ENCODE data around the gene NOL9. TPM values are rescaled to one million over a fixed set of nuclear protein-coding genes. Genes with fewer than 3 reads are reported as not detected.

The NOL9 gene
- total RNA-seq, 5 donors from 2014 or later (not counting 1 experiment from before 2014, with no cell fraction given), result 48.6 to 66.6 (median 58.7) TPM

DNA sequence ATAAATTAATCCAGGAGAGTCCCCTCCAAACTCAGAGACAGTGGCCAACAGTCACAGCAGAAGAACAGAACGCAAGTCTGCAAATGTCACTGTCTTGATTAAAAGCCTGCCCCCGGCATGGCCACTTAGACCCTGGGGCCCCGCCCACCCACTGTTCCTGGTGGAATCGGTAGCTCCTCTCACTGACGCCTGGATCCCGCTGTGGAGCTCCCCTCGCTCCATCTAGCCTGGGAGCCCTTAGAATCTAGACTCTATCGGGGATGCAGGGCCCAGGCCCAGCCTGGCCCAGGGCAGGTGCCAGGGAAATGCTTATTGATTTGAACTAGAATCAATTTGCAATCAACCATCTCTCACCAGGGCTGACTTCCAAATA is 41.4 kb downstream of the NOL9 start:
- Mint-ChIP-seq H3K4me1 (no peaks in the 10 kb centered on the region), H3K27ac (no peak overlapping the region), H3K36me3 (no peaks in the 10 kb centered on the region), H3K4me3 (no peak overlapping the region), H3K9me3 (no peaks in the 10 kb centered on the region), H3K27me3 (no peaks in the 10 kb centered on the region)
- peaks cover 0 to 22% of the 10 kb centered on the region in 2 experiments for H3K27me3 ChIP-seq (replicated peaks in 1 of 2; ENCODE audit: control insufficient read depth in 2 of 2, extremely low read depth in 1 of 2, insufficient read depth in 2 of 2, low read length in 1 of 2)
- H3K4me1 ChIP-seq (ENCODE audit: control insufficient read depth in 1 of 2, extremely low read depth in 1 of 2, insufficient read depth in 2 of 2, low read length in 2 of 2), result no peaks in the 10 kb centered on the region
- ChIA-PET CTCF (no interaction called here), POLR2A (no interaction called here)
- DNase-seq (no peak), ATAC-seq (replicated peaks in 1 of 4) (no peak)
- H3K4me3 ChIP-seq (ENCODE audit: control insufficient read depth in 1 of 2, extremely low read depth in 1 of 2, low read length in 1 of 2), result no peak overlapping the region
- H3K27ac ChIP-seq (ENCODE audit: low read length), result no peak overlapping the region
- WGBS (ENCODE audit: insufficient coverage), result 79% methylated on average over 7 of the region's 8 CpGs
- no peaks in the 10 kb centered on the region for H3K36me3 ChIP-seq (ENCODE audit: control insufficient read depth in 2 of 2, extremely low read depth in 1 of 2, insufficient read depth in 1 of 2, low read length in 1 of 2)
- no peaks in the 10 kb centered on the region for H3K9me3 ChIP-seq

DNA sequence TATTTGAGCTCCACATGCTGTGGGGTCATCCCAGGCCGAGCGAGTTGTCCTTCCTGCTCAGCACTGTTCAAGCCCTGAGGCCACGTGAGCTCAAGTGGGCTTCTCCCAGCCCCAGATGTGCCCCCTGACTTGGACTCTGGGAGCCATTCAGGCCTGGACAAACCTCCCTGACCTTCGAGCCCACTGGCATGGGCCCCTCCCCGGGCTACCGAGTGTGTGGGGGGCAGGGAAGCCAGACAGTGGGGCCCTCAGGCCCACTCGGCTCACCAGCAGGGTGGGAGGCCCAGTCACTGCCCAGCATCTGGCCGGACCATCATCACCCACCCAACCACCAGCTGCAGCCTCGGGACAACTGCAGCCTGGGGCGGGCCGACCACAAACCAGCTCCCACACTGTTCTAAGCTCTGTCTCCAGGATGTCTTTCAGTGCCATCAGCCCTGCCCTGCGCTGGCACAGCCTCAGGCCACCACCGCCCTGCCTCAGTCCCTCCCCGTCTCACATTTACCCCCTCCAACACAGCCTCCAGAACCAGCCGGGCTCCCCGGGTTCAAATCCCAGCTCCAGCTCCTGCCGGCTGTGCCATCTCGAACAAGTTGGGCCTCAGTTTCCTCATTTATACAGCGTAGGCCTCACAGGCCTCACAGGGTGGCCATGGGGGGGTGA is 41.9 kb downstream of the NOL9 start:
- 87% methylated on average over 13 of the region's 19 CpGs for WGBS (ENCODE audit: insufficient coverage)
- H3K27me3 ChIP-seq (replicated peaks in 1 of 2; ENCODE audit: control insufficient read depth in 2 of 2, extremely low read depth in 1 of 2, insufficient read depth in 2 of 2, low read length in 1 of 2), result peaks cover 0 to 26% of the 10 kb centered on the region in 2 experiments
- Mint-ChIP-seq H3K9me3 (no peaks in the 10 kb centered on the region), H3K4me3 (no peak overlapping the region), H3K36me3 (no peaks in the 10 kb centered on the region), H3K27ac (no peak overlapping the region), H3K4me1 (no peaks in the 10 kb centered on the region), H3K27me3 (no peaks in the 10 kb centered on the region)
- H3K4me3 ChIP-seq (ENCODE audit: control insufficient read depth in 1 of 2, extremely low read depth in 1 of 2, low read length in 1 of 2), result no peak overlapping the region
- no peaks in the 10 kb centered on the region for H3K4me1 ChIP-seq (ENCODE audit: control insufficient read depth in 1 of 2, extremely low read depth in 1 of 2, insufficient read depth in 2 of 2, low read length in 2 of 2)
- H3K36me3 ChIP-seq (ENCODE audit: control insufficient read depth in 2 of 2, extremely low read depth in 1 of 2, insufficient read depth in 1 of 2, low read length in 1 of 2), result no peaks in the 10 kb centered on the region
- DNase-seq, result no peak
- no peaks in the 10 kb centered on the region for H3K9me3 ChIP-seq
- CTCF ChIA-PET, result no interaction called here
- no peak for ATAC-seq (replicated peaks in 1 of 4)
- POLR2A ChIA-PET, result no interaction called here
- H3K27ac ChIP-seq (ENCODE audit: low read length), result no peak overlapping the region

DNA sequence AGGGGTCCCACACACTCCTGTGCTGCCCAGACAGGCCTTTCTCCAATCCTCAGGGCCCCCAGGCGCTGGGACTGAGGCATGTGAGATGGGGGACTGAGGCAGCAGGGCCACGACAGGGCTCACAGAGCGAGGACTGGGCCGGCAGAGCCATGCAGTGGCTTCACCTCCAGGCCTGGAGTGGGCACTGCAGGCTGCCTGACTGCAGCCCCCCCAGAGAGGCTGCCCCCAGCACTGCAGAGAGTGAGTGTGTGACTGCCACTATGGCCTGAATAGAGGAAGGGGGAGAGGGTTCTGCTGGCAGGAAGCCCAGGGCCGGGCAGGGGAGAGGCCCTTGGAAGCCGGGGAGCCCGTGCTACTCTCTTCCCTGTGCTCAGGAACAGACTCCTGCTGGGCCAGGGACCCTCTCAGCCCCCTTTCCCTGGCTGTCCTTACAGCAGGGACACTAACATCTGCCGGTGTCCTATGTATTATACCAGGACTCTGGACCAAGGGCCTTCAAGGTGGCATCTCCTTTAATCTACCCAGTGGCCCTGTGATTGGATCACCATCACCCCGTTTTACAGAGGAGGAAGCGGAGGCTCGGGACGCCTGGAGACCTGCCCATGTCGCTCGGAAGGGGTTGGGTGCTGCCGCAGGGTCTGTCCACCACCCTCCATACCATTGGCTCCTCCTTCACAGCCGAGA is 42.6 kb downstream of the NOL9 start:
- Histone ChIP-seq H3K4me1 (ENCODE audit: control insufficient read depth in 1 of 2, extremely low read depth in 1 of 2, insufficient read depth in 2 of 2, low read length in 2 of 2) (no peaks in the 10 kb centered on the region), H3K27me3 (replicated peaks in 1 of 2; ENCODE audit: control insufficient read depth in 2 of 2, extremely low read depth in 1 of 2, insufficient read depth in 2 of 2, low read length in 1 of 2) (peaks cover 0 to 32% of the 10 kb centered on the region in 2 experiments), H3K36me3 (ENCODE audit: control insufficient read depth in 2 of 2, extremely low read depth in 1 of 2, insufficient read depth in 1 of 2, low read length in 1 of 2) (no peaks in the 10 kb centered on the region), H3K27ac (ENCODE audit: low read length) (no peak overlapping the region), H3K9me3 (no peaks in the 10 kb centered on the region), H3K4me3 (ENCODE audit: control insufficient read depth in 1 of 2, extremely low read depth in 1 of 2, low read length in 1 of 2) (no peak overlapping the region)
- no peaks in the 10 kb centered on the region for H3K4me1 Mint-ChIP-seq
- H3K9me3 Mint-ChIP-seq, result no peaks in the 10 kb centered on the region
- no peaks in the 10 kb centered on the region for H3K36me3 Mint-ChIP-seq
- ATAC-seq (replicated peaks in 1 of 4) (no peak), DNase-seq (no peak)
- H3K27ac Mint-ChIP-seq, result no peak overlapping the region
- peaks cover 4 to 5% of the 10 kb centered on the region in 2 donors for H3K27me3 Mint-ChIP-seq
- WGBS (ENCODE audit: insufficient coverage), result 83% methylated on average over 16 of the region's 16 CpGs
- CTCF ChIA-PET, result no interaction called here
- POLR2A ChIA-PET, result interaction anchor here in 1 of 2 donors (0.7 kb wide), 1 partner anchor 136 kb away, joined by 3 read pairs; no protein-coding TSS in a partner anchor
- no peak overlapping the region for H3K4me3 Mint-ChIP-seq

DNA sequence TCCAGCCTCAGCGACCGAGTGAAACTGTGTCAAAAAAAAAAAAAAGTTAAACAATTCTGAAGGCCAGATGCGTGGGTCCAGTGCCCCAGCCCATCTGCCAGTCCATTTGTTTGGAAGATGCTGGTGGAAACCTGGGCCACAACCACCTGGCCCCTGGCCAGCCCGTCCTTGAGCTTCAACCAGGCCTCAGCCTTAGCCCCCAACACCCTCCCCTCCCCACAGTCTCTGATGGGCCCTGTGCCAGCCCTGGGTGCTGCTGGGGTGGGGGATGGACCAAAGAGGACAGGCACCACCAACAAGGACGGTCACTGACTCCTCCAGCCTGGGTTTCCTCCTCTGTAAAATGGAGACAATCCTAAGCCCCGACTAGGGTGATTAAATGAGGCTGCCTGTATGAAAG is 43.3 kb downstream of the NOL9 start:
- Mint-ChIP-seq H3K36me3 (no peaks in the 10 kb centered on the region), H3K27me3 (peaks cover 6 to 7% of the 10 kb centered on the region in 2 donors), H3K27ac (no peak overlapping the region), H3K4me1 (no peaks in the 10 kb centered on the region), H3K4me3 (no peak overlapping the region), H3K9me3 (no peaks in the 10 kb centered on the region)
- no peak overlapping the region for H3K4me3 ChIP-seq (ENCODE audit: control insufficient read depth in 1 of 2, extremely low read depth in 1 of 2, low read length in 1 of 2)
- H3K4me1 ChIP-seq (ENCODE audit: control insufficient read depth in 1 of 2, extremely low read depth in 1 of 2, insufficient read depth in 2 of 2, low read length in 2 of 2), result no peaks in the 10 kb centered on the region
- 55% methylated on average over 5 of the region's 6 CpGs for WGBS (ENCODE audit: insufficient coverage)
- H3K27ac ChIP-seq (ENCODE audit: low read length), result no peak overlapping the region
- ATAC-seq (replicated peaks in 1 of 4), result no peak
- no peak for DNase-seq
- peaks cover 0 to 39% of the 10 kb centered on the region in 2 experiments for H3K27me3 ChIP-seq (replicated peaks in 1 of 2; ENCODE audit: control insufficient read depth in 2 of 2, extremely low read depth in 1 of 2, insufficient read depth in 2 of 2, low read length in 1 of 2)
- H3K9me3 ChIP-seq, result no peaks in the 10 kb centered on the region
- POLR2A ChIA-PET, result interaction anchor here in 1 of 2 donors (0.7 kb wide), 1 partner anchor 137 kb away, joined by 3 read pairs; no protein-coding TSS in a partner anchor
- CTCF ChIA-PET, result no interaction called here
- no peaks in the 10 kb centered on the region for H3K36me3 ChIP-seq (ENCODE audit: control insufficient read depth in 2 of 2, extremely low read depth in 1 of 2, insufficient read depth in 1 of 2, low read length in 1 of 2)

DNA sequence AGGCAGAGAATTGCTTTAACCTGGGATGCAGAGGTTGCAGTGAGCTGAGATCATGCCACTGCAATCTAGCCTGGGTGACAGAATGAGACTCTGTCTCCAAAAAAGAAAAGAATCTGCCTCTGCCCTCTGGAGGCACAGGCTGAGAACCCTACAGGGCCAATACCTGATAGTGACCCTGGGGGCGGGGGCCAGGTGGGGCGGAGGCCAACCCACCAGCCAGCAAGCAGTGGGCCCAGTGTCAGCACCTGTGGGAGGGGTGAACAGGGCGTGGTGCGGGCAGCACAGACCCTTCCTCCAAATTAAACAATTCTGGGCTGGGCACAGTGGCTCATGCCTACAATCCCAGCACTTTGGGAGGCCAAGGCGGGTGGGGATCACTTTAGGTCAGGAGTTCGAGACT is 43.8 kb downstream of the NOL9 start:
- Mint-ChIP-seq H3K9me3 (no peaks in the 10 kb centered on the region), H3K4me1 (no peaks in the 10 kb centered on the region), H3K4me3 (no peak overlapping the region), H3K36me3 (no peaks in the 10 kb centered on the region), H3K27ac (no peak overlapping the region), H3K27me3 (peaks cover 6 to 7% of the 10 kb centered on the region in 2 donors)
- POLR2A ChIA-PET, result no interaction called here
- DNase-seq, result no peak
- H3K4me3 ChIP-seq (ENCODE audit: control insufficient read depth in 1 of 2, extremely low read depth in 1 of 2, low read length in 1 of 2), result no peak overlapping the region
- H3K9me3 ChIP-seq, result no peaks in the 10 kb centered on the region
- no peaks in the 10 kb centered on the region for H3K4me1 ChIP-seq (ENCODE audit: control insufficient read depth in 1 of 2, extremely low read depth in 1 of 2, insufficient read depth in 2 of 2, low read length in 2 of 2)
- no peaks in the 10 kb centered on the region for H3K36me3 ChIP-seq (ENCODE audit: control insufficient read depth in 2 of 2, extremely low read depth in 1 of 2, insufficient read depth in 1 of 2, low read length in 1 of 2)
- no peak for ATAC-seq (replicated peaks in 1 of 4)
- H3K27me3 ChIP-seq (replicated peaks in 1 of 2; ENCODE audit: control insufficient read depth in 2 of 2, extremely low read depth in 1 of 2, insufficient read depth in 2 of 2, low read length in 1 of 2), result peaks cover 0 to 43% of the 10 kb centered on the region in 2 experiments
- 93% methylated on average over 3 of the region's 6 CpGs for WGBS (ENCODE audit: insufficient coverage)
- no peak overlapping the region for H3K27ac ChIP-seq (ENCODE audit: low read length)
- CTCF ChIA-PET, result no interaction called here

DNA sequence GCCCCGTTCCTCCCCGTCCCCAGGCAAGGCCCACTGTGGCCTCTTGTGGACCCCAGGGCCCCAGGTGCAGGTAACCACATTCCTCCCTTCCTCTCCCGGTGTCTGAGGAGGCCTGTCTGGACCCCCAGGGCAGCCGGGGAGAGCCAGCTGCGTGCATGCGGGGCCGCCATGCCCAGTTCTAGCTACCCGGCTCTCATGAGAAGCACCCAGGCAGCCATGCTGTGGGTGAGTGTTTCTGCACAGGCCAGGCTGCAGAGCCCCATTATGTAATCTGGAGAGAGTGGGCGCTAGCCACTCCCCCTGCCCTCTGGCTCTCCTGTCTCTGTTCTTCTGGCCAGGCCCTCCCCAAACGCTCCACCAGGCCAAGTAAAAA is 44.4 kb downstream of the NOL9 start:
- H3K27ac Mint-ChIP-seq, result no peak overlapping the region
- H3K27ac ChIP-seq (ENCODE audit: low read length), result no peak overlapping the region
- DNase-seq (no peak), ATAC-seq (replicated peaks in 1 of 4) (no peak)
- POLR2A ChIA-PET, result no interaction called here
- no peaks in the 10 kb centered on the region for H3K36me3 Mint-ChIP-seq
- no peaks in the 10 kb centered on the region for H3K9me3 Mint-ChIP-seq
- WGBS (ENCODE audit: insufficient coverage), result 68% methylated on average over 8 of the region's 10 CpGs
- CTCF ChIA-PET, result no interaction called here
- H3K4me3 Mint-ChIP-seq, result no peak overlapping the region
- H3K27me3 ChIP-seq (replicated peaks in 1 of 2; ENCODE audit: control insufficient read depth in 2 of 2, extremely low read depth in 1 of 2, insufficient read depth in 2 of 2, low read length in 1 of 2), result peaks cover 0 to 46% of the 10 kb centered on the region in 2 experiments
- H3K4me3 ChIP-seq (ENCODE audit: control insufficient read depth in 1 of 2, extremely low read depth in 1 of 2, low read length in 1 of 2), result no peak overlapping the region
- H3K9me3 ChIP-seq, result no peaks in the 10 kb centered on the region
- no peaks in the 10 kb centered on the region for H3K36me3 ChIP-seq (ENCODE audit: control insufficient read depth in 2 of 2, extremely low read depth in 1 of 2, insufficient read depth in 1 of 2, low read length in 1 of 2)
- H3K4me1 Mint-ChIP-seq, result no peaks in the 10 kb centered on the region
- no peaks in the 10 kb centered on the region for H3K4me1 ChIP-seq (ENCODE audit: control insufficient read depth in 1 of 2, extremely low read depth in 1 of 2, insufficient read depth in 2 of 2, low read length in 2 of 2)
- peaks cover 6 to 9% of the 10 kb centered on the region in 2 donors for H3K27me3 Mint-ChIP-seq

All from T-cell (primary cell).